ENCODE results near the gene TBC1D9. TPM values are rescaled to one million over a fixed set of nuclear protein-coding genes. Genes with fewer than 3 reads are reported as not detected.

Gene TBC1D9
- total and polyA plus RNA-seq, 2 of the 13 experiments (the other 11 are each of a cell fraction or from before 2014, with no cell fraction given) = 11.9 to 12.2 TPM

GRCh38 chr4:140756319-140757231 lies at the start of gene TBC1D9 (continued):
- TF ChIP-seq ZBTB14 (CRISPR knock-in tag; IDR thresholded peaks at IDR 0.05) (no peak; the same call in 1 of the 2 replicates), MTERF4 (CRISPR knock-in tag; IDR thresholded peaks at IDR 0.05) (no peak; the same call in 1 of the 2 replicates), E2F5 (CRISPR knock-in tag; conservative IDR thresholded peaks at IDR 0.05) (no peak), SIX4 (CRISPR knock-in tag; IDR thresholded peaks at IDR 0.05) (no peak), ZSCAN29 (CRISPR knock-in tag; conservative IDR thresholded peaks at IDR 0.05) (peak; percentile 51), MYC (CRISPR knock-in tag; IDR thresholded peaks at IDR 0.05; ENCODE audit: borderline replicate concordance) (peak; percentile 72; the same call in 1 of the 2 replicates), ZBTB39 (CRISPR knock-in tag; IDR thresholded peaks at IDR 0.05) (0 out of 2 replicates have a peak, but pooled peaks have one; percentile 68), KDM4B (CRISPR knock-in tag; IDR thresholded peaks at IDR 0.05) (0 out of 2 replicates have a peak, but pooled peaks have one; percentile 30), ZNF331 (CRISPR knock-in tag; IDR thresholded peaks at IDR 0.05) (peak; percentile 68; the same call in 1 of the 2 replicates), ZNF687 (CRISPR knock-in tag; IDR thresholded peaks at IDR 0.05) (peak; percentile 92), KAT2B (IDR thresholded peaks at IDR 0.05; ENCODE audit: borderline replicate concordance, low read depth, low read length) (no peak), SKI (IDR thresholded peaks at IDR 0.05; ENCODE audit: partially characterized antibody) (no peak), TAF1 (CRISPR knock-in tag; IDR thresholded peaks at IDR 0.05) (peak; percentile 73), TFDP2 (CRISPR knock-in tag; IDR thresholded peaks at IDR 0.05) (no peak; the same call in 1 of the 2 replicates)

Data from HepG2 (cell line).